A549 treated with AZD9567 at 1 μM for 4 hours (cell line): ENCODE measurements around the gene F2RL3. TPM values are rescaled to one million over a fixed set of nuclear protein-coding genes. Genes with fewer than 3 reads are reported as not detected.

ENCODE experiments used
- total RNA-seq: library from RNA; stranded (reverse); fragments of 200-300 nt; extraction: Qiagen RNA extraction; gene quantifications from 5 replicates; pipeline ENCODE4 v1.2.3, GENCODE V29; 2022; ENCODE audit not compliant: insufficient read depth

Gene F2RL3
- total RNA-seq: not detected in 5 replicates

DNA sequence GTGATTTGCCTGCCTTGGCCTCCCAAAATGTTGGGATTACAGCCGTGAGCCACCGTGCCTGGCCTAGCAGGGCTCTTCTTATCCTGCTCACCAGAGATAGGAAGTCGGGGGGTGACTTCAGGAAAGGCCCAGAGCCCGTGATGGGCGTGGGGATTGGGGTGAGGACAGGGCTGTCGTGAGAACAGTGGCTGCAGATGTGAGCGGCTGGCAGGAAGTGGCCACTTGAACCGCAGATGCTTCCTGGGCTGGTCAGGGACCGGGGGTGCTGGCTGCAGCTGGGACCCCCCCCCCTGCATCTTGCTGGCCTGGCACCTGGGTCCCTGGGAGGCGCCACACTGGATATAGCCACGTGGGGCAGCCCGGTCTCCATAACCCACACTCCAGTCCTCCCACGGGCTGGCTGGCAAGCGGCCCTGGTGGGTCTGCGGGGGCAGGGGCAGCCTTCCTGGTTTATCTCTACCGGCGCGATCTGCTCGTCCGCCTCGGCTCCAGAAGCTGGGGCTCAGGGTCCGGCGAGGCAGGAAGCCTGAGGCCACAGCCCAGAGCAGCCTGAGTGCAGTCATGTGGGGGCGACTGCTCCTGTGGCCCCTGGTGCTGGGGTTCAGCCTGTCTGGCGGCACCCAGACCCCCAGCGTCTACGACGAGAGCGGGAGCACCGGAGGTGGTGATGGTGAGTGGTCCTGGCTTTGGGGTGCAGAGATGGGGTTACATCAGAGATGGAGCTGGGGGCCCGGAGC is at the start of gene F2RL3:
TSS of gene F2RL3 (plus strand) at position 371 of the 737 bp plus-strand sequence. CDS start at position 562, 191 bp downstream.

Other genes starting within 250 kb of the F2RL3 start
- gene SMIM7, start 228.9 kb upstream of the F2RL3 start, total RNA-seq: 55.0 to 73.9 TPM (median 68.8 TPM) in 5 replicates
- 0.74 to 1.4 TPM (median 1.1 TPM) in 5 replicates for gene TMEM38A, start 227.9 kb upstream of the F2RL3 start, total RNA-seq
- gene NWD1, start 169.2 kb upstream of the F2RL3 start, total RNA-seq: not detected in 5 replicates
- gene SIN3B, start 59.6 kb upstream of the F2RL3 start, total RNA-seq: 19.0 to 25.7 TPM (median 22.4 TPM) in 5 replicates
- 0.01 to 0.15 TPM (median 0.05 TPM) in 4 of 5 replicates, not detected in the other for gene CPAMD8, start 137.8 kb downstream of the F2RL3 start, total RNA-seq
- 13.9 to 17.0 TPM (median 16.7 TPM) in 5 replicates for gene HAUS8, start 186.5 kb downstream of the F2RL3 start, total RNA-seq
- 28.5 to 34.4 TPM (median 32.3 TPM) in 5 replicates for gene MYO9B, start 186.8 kb downstream of the F2RL3 start, total RNA-seq